ENCODE measurements around the gene SLC33A1. TPM values are rescaled to one million over a fixed set of nuclear protein-coding genes. Genes with fewer than 3 reads are reported as not detected.

Gene SLC33A1
- total and polyA plus RNA-seq, 2 experiments from 2014 or later: 12.5 to 33.5 TPM

DNA sequence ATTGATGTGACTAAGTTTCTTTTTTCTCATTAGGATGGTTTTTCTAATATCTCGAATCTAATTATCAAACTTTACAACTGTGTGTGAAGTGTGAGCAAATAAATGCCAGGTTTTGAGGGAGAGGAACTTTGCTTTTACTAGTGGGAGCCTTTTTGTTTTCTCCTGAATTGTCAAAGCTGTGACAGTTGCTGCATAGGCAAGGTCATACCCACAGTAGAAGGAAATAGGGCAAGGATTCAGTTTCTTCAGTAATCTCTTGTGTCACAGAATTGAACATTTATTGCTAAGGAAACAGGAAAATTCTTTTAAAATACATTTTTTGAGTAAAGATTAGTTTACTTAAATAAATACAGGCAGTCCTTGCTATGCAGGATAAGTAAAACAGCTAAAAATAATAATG is 35.7 kb upstream of the SLC33A1 start (continued):
- TF ChIP-seq, protein P1, sequence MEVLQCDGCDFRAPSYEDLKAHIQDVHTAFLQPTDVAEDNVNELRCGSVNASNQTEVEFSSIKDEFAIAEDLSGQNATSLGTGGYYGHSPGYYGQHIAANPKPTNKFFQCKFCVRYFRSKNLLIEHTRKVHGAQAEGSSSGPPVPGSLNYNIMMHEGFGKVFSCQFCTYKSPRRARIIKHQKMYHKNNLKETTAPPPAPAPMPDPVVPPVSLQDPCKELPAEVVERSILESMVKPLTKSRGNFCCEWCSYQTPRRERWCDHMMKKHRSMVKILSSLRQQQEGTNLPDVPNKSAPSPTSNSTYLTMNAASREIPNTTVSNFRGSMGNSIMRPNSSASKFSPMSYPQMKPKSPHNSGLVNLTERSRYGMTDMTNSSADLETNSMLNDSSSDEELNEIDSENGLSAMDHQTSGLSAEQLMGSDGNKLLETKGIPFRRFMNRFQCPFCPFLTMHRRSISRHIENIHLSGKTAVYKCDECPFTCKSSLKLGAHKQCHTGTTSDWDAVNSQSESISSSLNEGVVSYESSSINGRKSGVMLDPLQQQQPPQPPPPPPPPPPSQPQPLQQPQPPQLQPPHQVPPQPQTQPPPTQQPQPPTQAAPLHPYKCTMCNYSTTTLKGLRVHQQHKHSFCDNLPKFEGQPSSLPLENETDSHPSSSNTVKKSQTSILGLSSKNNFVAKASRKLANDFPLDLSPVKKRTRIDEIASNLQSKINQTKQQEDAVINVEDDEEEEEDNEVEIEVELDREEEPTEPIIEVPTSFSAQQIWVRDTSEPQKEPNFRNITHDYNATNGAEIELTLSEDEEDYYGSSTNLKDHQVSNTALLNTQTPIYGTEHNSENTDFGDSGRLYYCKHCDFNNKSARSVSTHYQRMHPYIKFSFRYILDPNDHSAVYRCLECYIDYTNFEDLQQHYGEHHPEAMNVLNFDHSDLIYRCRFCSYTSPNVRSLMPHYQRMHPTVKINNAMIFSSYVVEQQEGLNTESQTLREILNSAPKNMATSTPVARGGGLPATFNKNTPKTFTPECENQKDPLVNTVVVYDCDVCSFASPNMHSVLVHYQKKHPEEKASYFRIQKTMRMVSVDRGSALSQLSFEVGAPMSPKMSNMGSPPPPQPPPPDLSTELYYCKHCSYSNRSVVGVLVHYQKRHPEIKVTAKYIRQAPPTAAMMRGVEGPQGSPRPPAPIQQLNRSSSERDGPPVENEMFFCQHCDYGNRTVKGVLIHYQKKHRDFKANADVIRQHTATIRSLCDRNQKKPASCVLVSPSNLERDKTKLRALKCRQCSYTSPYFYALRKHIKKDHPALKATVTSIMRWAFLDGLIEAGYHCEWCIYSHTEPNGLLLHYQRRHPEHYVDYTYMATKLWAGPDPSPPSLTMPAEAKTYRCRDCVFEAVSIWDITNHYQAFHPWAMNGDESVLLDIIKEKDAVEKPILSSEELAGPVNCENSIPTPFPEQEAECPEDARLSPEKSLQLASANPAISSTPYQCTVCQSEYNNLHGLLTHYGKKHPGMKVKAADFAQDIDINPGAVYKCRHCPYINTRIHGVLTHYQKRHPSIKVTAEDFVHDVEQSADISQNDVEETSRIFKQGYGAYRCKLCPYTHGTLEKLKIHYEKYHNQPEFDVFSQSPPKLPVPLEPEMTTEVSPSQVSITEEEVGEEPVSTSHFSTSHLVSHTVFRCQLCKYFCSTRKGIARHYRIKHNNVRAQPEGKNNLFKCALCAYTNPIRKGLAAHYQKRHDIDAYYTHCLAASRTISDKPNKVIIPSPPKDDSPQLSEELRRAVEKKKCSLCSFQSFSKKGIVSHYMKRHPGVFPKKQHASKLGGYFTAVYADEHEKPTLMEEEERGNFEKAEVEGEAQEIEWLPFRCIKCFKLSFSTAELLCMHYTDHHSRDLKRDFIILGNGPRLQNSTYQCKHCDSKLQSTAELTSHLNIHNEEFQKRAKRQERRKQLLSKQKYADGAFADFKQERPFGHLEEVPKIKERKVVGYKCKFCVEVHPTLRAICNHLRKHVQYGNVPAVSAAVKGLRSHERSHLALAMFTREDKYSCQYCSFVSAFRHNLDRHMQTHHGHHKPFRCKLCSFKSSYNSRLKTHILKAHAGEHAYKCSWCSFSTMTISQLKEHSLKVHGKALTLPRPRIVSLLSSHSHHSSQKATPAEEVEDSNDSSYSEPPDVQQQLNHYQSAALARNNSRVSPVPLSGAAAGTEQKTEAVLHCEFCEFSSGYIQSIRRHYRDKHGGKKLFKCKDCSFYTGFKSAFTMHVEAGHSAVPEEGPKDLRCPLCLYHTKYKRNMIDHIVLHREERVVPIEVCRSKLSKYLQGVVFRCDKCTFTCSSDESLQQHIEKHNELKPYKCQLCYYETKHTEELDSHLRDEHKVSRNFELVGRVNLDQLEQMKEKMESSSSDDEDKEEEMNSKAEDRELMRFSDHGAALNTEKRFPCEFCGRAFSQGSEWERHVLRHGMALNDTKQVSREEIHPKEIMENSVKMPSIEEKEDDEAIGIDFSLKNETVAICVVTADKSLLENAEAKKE (CRISPR knock-in tag; IDR thresholded peaks at IDR 0.05): no peak
- no peak for TF ChIP-seq ZNF114 (CRISPR knock-in tag; IDR thresholded peaks at IDR 0.05)
- TF ChIP-seq ZNF331 (CRISPR knock-in tag; IDR thresholded peaks at IDR 0.05; ENCODE audit: low read depth): no peak
- TF ChIP-seq, protein P2, sequence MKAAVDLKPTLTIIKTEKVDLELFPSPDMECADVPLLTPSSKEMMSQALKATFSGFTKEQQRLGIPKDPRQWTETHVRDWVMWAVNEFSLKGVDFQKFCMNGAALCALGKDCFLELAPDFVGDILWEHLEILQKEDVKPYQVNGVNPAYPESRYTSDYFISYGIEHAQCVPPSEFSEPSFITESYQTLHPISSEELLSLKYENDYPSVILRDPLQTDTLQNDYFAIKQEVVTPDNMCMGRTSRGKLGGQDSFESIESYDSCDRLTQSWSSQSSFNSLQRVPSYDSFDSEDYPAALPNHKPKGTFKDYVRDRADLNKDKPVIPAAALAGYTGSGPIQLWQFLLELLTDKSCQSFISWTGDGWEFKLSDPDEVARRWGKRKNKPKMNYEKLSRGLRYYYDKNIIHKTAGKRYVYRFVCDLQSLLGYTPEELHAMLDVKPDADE (IDR thresholded peaks at IDR 0.05): no peak

DNA sequence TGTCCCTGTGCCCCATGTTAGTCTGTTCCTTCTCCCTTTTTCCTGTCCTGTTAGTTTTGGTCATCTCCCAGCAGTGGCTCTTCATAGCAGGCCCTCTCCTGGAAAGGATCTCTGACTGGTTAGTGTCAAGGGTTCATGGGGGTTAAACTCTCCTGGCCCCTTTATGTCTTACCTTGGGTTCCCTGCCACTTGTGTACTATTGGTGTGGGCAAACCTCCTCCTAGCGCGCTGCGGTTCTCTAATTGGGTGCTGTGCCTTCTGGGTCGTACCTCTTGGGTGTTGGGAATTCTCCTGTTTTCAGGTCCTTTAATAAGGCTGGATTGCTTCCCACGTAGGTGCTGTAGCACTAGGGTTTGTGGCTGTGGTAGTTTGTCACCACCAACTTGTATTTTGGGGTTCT is 35.0 kb upstream of the SLC33A1 start:
- H3K36me3 ChIP-seq (ENCODE audit: insufficient read depth): peaks cover 6% of the 10 kb centered on the region; the same call in 1 of the 2 replicates
- Mint-ChIP-seq H3K4me3 (no peak overlapping the region), H3K27me3 (ENCODE audit: insufficient read depth, low read depth, poor library complexity) (no peaks in the 10 kb centered on the region), H3K4me1 (peaks cover 13% of the 10 kb centered on the region; the same call in 2 of the 3 replicates), H3K36me3 (ENCODE audit: low read depth) (peaks cover 10% of the 10 kb centered on the region), H3K9me3 (no peaks in the 10 kb centered on the region), H3K27ac (0 out of 2 replicates have a peak overlapping the region, but pooled peaks have one; percentile 4)
- no peak for TF ChIP-seq ZNF331 (CRISPR knock-in tag; IDR thresholded peaks at IDR 0.05; ENCODE audit: low read depth)
- no peak for TF ChIP-seq CREB1 (CRISPR knock-in tag; IDR thresholded peaks at IDR 0.05; ENCODE audit: low read depth)
- H3K9me2 ChIP-seq (ENCODE audit: insufficient read depth): no peaks in the 10 kb centered on the region
- H3F3A ChIP-seq (replicated peaks; ENCODE audit: low read depth): no peaks in the 10 kb centered on the region
- DNase-seq (ENCODE audit: low spot score): peak; percentile 21
- peaks cover 45% of the 10 kb centered on the region for H4K20me1 ChIP-seq (replicated peaks; ENCODE audit: insufficient read depth)
- H3K79me2 ChIP-seq (replicated peaks; ENCODE audit: insufficient read depth): peaks cover 100% of the 10 kb centered on the region
- no peak overlapping the region for H3K4me3 ChIP-seq
- no peak overlapping the region for H3K4me2 ChIP-seq
- H3K4me1 ChIP-seq (ENCODE audit: insufficient read depth): no peaks in the 10 kb centered on the region
- no peak overlapping the region for H2AFZ ChIP-seq
- no peaks in the 10 kb centered on the region for H3K27me3 ChIP-seq (ENCODE audit: insufficient read depth)
- ATAC-seq: peak; percentile 58; the same call in 2 of the 3 replicates
- no peak overlapping the region; the same call in 1 of the 2 replicates for H3K27ac ChIP-seq (ENCODE audit: low read depth)

All from GM23338 (cell line).